Skeletal muscle cell (primary cell): ENCODE data around the gene SLC6A9.
A peak's percentile ranks its signal among the peaks of the same experiment; 100 is the strongest.

ENCODE experiments used
- DNase-seq: peaks from one replicate; pipeline ENCODE4 v3.0.0-alpha.2; 2010; ENCODE audit warnings: low read depth
- H3K4me3 ChIP-seq: 2 replicates; pipeline ENCODE4 v1.5.1; 2011; ENCODE audit warnings: low read depth, mild to moderate bottlenecking, control low read depth, low read length, moderate library complexity

SLC6A9 gene

DNA sequence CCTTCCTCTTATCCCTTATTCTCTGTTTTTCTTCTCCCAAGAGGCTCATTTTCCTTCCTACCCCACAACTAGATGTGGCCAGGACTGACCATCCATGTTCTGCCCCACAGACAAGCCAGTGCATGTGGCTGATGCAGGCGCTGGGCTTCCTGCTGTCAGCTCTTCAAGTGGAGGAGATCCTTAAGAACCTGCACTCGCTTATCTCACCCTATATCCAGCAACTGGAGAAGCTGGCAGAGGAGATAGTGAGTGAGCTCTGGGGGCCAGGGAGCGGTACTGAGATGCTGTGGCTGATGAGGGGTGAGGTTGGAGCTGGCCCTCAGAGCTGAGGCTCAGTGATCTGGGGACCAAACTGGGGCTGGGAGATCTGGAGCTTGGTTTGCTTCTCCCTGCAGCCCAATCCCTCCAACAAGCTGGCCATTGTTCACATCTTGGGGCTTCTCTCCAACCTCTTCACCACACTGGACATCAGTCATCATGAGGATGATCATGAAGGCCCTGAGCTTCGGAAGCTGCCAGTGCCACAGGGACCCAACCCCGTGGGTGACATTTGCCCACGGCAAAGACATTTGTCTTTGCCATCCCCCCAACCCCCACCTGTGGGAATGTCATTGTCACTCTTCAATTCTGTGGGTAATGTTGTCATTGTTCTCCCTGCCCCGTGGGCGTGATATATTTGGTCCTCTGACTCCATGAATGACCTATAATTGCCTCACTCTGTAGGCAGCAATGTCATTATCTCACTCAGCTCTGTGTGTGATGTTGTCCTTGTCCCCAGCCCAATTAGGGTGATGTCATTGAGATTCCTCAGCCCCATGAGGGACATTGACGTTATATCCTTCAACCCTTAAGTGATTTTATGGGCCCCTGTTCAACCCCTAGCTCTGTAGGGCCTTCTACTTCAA is 72.7 kb downstream of the SLC6A9 start:
- H3K4me3 ChIP-seq, result no peak overlapping the region
- no peak for DNase-seq

DNA sequence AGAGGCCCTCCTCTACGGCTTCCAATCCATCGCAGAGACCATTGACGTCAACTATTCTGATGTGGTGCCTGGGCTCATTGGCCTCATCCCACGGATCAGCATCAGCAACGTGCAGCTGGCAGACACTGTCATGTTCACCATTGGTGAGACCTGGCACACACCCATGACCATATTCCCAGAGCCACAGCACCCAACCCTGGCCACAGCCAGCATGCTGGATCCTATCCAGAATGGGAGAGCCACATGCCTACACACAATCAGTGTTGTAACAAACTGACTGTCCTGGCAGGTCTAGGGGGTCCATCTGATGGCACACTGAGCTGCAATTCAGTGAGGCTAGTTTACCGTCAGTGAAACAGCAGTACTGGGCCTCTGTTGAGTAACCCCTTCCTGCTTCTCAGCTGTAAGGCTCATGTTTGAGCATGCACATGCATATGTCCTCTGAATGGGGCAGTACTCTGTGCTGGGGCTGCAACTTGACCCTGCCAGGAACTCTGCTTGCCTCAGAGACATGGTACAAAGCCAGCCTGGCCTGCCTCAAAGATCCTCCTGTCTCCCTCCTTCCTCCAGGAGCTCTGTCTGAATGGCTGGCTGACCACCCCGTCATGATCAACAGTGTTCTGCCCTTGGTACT is 73.7 kb downstream of the SLC6A9 start:
- no peak overlapping the region for H3K4me3 ChIP-seq
- DNase-seq, result no peak

DNA sequence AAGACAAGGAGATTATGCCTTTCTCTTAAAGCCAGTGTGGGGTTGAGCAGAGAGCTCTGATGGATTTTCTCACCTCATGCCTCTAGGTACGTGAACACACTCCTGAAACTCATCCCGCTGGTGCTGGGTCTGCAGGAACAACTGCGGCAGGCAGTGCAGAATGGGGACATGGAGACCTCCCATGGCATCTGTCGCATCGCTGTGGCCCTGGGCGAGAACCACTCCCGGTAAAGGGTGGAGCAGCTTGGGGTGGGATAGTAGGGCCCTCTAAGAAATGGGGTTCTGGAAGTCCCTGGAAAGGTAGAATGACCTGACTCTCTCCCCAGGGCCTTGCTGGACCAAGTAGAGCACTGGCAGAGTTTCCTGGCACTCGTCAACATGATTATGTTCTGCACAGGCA is 75.0 kb downstream of the SLC6A9 start:
- no peak for DNase-seq
- no peak overlapping the region for H3K4me3 ChIP-seq

DNA sequence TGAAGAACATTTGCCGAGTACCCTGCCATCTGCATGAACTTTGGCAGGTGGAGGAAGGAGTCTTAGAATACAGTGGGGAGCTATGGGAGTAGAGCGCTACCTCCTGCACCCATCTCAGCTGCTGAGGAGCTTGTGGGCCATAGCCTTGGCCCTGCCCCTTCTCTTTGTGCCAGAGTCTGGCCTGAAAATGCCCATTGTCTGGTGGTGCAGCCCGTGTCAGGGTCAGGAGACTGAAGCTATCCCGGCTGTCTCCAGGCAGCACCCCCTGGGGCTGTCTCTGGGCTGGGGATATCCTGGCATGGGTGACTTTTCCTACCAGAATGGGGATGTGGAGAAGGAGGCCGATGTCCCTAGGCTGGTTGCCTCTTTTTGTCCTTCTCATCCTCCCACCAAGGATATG is 77.2 kb downstream of the SLC6A9 start:
- no peak for DNase-seq
- no peak overlapping the region for H3K4me3 ChIP-seq

DNA sequence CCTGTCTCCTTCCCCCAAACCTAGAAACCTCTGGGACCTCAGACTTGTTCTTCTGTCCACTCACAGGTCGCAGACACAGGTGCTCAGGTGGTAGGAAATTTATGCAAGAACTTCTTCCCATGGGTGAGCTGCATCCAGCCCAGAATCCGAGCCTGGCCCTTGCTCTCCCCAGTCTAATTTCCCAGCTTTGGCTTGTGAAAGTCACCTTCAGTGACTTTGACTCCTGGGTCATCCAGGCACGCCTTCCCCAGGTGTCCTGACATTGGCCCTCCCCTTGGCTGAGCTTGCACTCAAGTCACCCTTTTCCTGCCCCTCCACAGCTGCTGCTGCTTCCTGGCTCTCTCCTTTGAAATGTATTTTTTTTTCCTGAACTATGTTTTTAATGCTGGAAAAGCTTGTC is 77.9 kb downstream of the SLC6A9 start:
- H3K4me3 ChIP-seq, result no peak overlapping the region
- DNase-seq, result no peak

DNA sequence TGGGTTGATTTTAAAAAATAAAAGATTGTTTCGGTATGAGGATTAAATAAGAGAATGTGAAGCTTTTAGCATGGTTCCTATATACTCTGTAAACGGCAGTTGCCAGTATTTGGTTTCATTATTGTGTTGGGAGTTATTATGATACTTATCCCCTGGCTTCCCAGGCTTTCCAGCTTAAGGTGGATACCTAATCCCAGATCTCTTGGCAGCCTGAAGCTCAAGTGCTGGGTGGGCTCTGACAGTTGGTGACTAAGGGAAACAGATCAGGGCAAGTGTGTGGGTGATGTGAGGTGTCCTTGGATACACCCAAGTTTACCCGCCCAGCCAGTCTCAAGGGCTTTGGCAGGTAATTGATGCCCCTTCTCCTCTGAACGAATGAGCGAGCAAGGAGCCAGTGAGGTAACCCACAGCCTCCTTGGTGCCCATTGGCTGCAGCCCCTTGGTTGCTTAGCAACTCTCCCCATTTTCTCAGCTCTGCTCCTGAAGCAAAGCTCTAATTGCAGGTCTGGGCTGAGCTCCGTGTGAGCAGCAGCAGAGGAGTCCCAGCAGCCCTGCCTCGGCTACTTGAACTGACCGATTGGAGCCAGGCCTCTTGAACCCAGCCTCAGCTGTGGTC is 78.4 kb downstream of the SLC6A9 start:
- DNase-seq, result no peak
- H3K4me3 ChIP-seq, result no peak overlapping the region

DNA sequence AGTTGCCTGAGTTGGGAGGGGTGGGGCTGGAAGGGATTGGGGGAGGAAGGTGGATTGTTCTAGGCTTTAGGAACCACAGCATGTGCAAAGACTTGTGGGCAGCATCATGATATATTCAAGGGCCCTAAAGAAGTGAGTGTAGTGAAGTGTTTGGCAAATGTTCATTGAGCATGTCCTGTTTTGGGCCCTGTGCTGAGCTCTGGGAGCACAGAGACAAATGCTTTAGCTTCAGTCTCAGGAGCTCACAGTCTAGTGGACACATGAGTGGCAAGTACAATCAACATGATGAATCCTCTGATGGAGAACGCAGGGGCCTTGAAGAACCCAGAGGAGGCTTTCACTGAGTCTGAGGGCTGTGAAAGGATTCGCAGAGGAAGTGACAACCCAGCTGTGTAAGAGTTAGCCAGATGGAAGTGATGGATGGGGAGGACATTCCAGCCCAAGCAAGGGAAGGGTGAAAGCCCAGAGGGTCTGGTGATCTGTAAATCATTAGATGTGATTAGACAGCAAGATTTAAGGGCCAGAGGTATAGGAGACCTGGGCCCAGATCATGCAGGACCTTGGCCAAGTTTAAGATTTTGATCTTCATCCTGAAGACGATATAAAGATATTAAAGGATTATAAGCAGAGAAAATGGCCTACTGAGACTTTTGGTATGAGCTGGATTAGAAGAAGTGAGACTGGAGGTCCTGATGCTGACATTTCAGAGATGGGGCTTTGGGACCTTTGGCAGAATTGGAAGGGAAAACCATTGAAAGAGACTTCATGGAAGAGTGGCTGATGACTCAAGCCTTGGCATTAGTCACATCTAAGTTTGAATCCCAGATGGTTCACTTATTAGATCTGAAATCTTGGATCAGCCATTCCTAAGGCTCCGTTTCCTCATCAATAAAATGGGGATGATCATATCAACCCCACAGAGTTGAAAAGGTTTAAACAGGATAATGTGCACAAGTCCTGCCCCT is 80.0 kb downstream of the SLC6A9 start:
- H3K4me3 ChIP-seq, result no peak overlapping the region

DNA sequence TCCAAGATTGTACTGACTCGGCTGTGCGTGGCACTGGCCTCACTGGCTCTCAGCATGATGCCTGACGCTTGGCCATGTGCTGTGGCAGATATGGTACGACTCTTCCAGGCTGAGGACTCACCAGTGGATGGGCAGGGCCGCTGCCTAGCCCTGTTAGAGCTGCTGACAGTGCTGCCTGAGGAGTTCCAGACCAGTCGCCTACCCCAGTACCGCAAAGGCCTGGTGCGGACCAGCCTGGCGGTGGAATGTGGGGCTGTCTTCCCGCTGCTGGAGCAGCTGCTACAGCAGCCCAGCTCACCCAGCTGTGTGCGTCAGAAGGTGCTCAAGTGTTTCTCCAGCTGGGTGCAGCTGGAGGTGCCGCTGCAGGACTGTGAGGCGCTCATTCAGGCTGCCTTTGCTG is 81.6 kb downstream of the SLC6A9 start:
- no peak for DNase-seq
- no peak overlapping the region for H3K4me3 ChIP-seq

More for the DNA sequence above, 80.0 kb downstream of the SLC6A9 start:
- no peak for DNase-seq

DNA sequence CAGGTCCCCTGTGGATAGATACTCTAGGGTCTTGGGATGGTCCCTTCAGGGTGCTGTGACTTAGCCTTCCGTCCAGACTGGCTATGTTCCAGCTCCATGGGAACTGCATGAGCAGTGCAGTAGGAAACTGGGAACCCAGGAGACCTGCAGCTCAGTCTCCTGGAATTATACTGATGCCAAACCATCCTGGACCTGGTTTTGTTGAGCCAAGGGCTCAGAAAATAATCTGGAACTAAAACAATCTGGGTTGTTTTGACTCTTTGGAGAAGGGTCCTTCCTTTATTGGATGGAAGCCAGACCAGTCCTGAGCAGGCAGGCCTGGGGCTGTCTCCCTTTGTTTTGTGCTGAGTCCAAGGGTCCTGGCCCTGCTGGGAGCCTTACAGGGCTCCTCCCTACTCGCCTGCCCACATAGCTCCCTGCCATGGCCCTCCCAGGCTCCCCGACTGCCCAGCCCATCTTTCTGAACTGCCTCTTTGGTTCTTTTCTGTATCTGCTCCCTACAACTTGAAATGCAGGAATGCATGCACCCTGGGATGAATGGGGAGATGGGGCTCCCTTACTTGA is 83.3 kb downstream of the SLC6A9 start:
- no peak for DNase-seq
- H3K4me3 ChIP-seq, result peak overlapping the region; percentile 87

DNA sequence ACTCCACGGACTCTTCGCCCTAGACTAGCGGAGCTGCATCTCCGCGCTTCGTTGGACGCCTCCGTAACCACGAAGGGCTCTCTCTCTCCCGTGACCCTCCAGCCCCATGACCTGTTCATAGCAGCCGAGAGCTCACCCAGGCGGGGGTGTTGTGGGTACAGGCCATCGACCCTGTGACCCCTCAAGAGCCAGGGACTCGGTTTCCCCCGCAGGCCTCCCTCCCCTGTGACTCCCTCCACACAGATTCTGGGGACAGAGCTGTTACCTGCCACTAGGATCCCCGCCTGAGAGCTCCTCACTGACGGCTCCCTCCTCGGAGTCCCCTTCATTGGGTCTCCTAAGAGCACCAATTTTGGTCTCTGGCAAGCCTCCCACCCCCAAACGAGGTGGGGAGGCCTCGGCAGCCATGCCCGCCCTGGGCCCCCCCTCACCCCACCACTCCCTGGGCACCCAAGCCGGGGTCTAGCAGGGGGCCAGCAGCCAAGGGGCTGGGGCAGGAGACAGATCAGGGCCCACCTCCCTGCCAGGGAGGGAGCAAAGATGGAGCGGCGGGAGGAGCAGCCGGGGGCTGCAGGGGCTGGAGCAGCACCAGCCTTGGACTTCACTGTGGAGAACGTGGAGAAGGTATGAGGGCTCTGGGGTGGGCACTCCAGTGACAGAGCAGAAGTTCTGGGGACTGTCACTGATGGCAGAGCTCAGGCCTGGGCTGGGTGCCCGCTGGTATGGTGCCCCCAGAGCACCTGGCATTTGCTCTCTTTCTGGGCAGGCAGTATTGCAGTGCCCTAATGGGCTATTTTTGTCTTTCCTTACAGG is 84.0 kb downstream of the SLC6A9 start:
- DNase-seq, result no peak
- H3K4me3 ChIP-seq, result peak overlapping the region; percentile 87
